Fibroblast of mammary gland (primary cell): ENCODE data around the gene HSBP1.

Experiments
- DNase-seq: peaks from one replicate; pipeline ENCODE4 v3.0.0-alpha.2; 2010; ENCODE audit warnings: low read depth
- H3K4me3 ChIP-seq: 2 replicates; pipeline ENCODE4 v1.5.1; 2011; ENCODE audit warnings: low read depth, mild to moderate bottlenecking, low read length, moderate library complexity; ENCODE audit not compliant: control insufficient read depth
- TF ChIP-seq, protein P1 (sequence below): conservative IDR thresholded peaks from 2 replicates; pipeline ENCODE4 v1.5.1; 2011; ENCODE audit warnings: low read depth, low read length, inconsistent platforms; ENCODE audit not compliant: control insufficient read depth, insufficient read depth

HSBP1 gene

GRCh38 chr16:83818276-83818675 is 10.5 kb downstream of the HSBP1 start:
- DNase-seq = no peak
- no peak overlapping the region for H3K4me3 ChIP-seq
- TF ChIP-seq, protein P1, sequence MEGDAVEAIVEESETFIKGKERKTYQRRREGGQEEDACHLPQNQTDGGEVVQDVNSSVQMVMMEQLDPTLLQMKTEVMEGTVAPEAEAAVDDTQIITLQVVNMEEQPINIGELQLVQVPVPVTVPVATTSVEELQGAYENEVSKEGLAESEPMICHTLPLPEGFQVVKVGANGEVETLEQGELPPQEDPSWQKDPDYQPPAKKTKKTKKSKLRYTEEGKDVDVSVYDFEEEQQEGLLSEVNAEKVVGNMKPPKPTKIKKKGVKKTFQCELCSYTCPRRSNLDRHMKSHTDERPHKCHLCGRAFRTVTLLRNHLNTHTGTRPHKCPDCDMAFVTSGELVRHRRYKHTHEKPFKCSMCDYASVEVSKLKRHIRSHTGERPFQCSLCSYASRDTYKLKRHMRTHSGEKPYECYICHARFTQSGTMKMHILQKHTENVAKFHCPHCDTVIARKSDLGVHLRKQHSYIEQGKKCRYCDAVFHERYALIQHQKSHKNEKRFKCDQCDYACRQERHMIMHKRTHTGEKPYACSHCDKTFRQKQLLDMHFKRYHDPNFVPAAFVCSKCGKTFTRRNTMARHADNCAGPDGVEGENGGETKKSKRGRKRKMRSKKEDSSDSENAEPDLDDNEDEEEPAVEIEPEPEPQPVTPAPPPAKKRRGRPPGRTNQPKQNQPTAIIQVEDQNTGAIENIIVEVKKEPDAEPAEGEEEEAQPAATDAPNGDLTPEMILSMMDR = no peak

- no peak for DNase-seq
- TF ChIP-seq, protein P1 = no peak
- H3K4me3 ChIP-seq = no peak overlapping the region
Observed at GRCh38 chr16:83819361-83819760, 11.6 kb downstream of the HSBP1 start.

DNA sequence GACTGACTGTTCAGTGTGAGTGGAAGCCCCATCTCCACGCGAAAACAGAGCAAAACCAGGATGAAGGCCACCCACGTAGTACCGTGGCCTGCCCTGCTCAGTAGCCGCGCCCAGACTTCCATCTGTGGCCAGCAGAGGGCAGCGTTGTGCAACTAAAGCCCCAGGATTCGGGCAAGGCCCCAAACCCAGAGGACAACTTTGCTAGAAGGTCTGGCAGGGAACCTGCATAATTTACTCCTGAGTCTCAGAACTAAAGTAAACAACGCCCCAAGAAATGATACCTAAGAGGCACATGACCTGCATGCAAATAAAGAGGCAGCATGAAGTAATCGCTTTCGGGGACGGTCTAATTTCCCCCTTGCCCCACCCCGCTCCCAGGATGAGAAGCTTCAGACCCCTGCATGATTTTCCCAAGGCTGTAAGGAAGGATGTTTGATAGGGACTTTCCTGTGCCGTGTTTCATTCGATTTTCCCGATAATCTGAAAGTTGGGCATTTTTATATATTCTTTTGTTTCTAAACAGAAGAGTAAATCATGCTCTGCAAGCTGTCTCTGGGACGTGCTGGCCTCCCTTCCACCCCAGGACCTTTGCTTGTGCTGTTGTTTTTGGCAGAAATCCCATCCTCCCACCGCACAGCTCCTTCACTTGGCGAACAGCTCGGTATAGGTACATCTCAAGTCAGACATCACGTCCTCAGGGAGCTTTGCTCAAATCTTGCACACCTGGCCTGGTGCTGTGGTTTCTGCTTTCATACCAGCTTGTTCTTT is 18.6 kb downstream of the HSBP1 start:
- TF ChIP-seq, protein P1 = peak; percentile 84
- H3K4me3 ChIP-seq = no peak overlapping the region
- DNase-seq = peak; percentile 85

DNA sequence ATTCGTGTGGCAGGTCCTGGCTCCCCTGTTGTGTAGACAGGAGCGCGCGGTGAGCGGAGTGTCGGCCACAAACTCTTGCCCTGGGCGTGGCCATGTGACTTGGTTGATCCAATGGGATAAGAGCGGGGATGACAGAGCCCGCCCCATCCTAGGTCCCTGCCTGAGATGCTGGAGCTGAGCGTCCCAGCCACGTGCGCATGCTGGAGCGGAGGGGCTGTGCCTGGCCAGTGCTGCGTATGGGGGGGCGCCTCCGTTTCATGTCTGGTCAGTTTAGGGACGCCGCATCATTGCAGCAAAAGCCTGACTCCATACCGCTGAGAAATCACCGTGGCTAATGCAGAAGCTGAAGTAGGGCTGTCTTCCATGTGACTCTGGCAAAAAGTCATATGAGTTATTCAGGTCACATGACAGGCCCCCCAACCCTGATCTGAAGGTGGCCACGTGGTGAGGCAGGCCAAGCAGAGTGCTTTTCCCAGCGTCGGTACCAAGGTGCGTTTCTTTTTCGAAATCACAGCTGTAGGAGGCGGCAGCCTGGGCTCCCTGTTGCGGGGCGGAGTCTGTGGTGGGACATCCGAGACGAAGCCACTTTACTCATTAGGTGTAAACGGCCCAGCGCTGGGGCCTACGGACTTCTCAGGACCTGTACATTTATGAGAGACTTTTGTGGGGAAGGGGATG is 22.5 kb downstream of the HSBP1 start:
- H3K4me3 ChIP-seq = no peak overlapping the region
- DNase-seq = no peak
- TF ChIP-seq, protein P1 = no peak

- H3K4me3 ChIP-seq = no peak overlapping the region
- no peak for DNase-seq
- TF ChIP-seq, protein P1 = no peak
Observed at GRCh38 chr16:83830769-83831455, 23.1 kb downstream of the HSBP1 start.

DNA sequence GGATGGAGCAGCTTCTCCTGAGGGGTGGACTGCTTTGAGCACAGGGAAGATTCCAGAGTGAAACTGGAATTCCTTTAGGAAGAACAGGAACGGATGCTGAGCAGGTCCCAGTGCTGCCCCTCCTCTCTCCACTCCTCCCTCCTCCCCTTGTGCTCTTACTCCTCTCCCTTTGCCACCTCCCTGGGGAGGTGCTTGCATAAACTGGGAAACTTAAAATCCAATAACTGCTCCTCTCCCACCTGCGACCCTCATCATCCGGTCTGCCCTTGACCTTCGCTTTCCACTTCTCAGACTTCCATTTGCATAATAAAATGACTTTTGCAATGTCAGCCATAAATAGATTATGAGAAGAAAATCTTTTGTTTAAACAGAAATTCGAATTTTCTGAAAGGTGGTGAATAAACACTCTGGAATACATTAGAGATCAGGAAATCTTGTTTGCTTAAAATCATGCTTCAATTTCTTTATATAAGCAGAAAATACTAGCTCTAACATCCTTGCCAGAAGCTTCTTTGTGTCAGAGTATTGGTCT is 23.7 kb downstream of the HSBP1 start:
- no peak overlapping the region for H3K4me3 ChIP-seq
- TF ChIP-seq, protein P1 = no peak
- DNase-seq = no peak
